GM23248 (cell line): ENCODE data around the gene BCORL1.

Experiments used
- EZH2 ChIP-seq: fragments of 200-600 bp; sonication (generic); IDR thresholded peaks from 2 replicates; pipeline ENCODE4 v1.6.1; 2018; ENCODE audit warnings: antibody characterized with exemption, mild to moderate bottlenecking; ENCODE audit not compliant: insufficient read depth, poor library complexity, severe bottlenecking
- EZH2phosphoT487 ChIP-seq: fragments of 200-600 bp; sonication (generic); IDR thresholded peaks from 2 replicates; pipeline ENCODE4 v1.6.1; 2018; ENCODE audit warnings: antibody characterized with exemption, moderate library complexity, mild to moderate bottlenecking, low read depth; ENCODE audit not compliant: insufficient read depth

DNA sequence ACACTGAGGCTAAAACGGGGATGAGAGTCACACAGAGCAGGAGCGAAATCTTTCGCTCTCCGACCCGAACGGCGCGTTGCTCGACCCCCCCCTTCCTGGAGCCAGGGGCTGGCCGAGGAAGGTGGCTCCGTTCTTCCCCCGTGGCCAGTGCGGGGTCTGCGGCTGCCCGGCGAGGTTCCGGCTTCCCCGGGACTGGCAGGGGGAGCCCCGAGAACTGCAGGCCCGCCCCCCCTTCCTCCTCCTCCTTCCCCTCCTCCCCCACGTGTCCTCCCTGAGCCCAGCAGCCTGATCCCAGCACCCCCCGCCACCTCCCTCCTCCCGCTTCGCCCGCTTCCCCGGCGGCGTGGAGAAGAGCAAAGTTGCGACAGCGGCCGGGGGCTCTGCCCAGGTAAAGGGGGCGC is 2.4 kb upstream of the BCORL1 start:
- TF ChIP-seq EZH2phosphoT487, result no peak
- TF ChIP-seq EZH2, result no peak
